SK-N-SH (cell line): Measurements from ENCODE around the gene ADGRL3. TPM values are rescaled to one million over a fixed set of nuclear protein-coding genes. Genes with fewer than 3 reads are reported as not detected.

Experiments
- CTCF ChIA-PET: fragments of 300-600, 350-600 bp; formaldehyde crosslinking; extraction: SDS; loops from one replicate; lab custom pipeline; 2021; lab: Yijun Ruan, JAX
- POLR2A ChIA-PET: fragments of 350-600 bp; sonication (Branson Sonifier 250); formaldehyde crosslinking; extraction: SDS; loops from one replicate; lab custom pipeline; 2020; ENCODE audit warnings: antibody characterized with exemption, inconsistent platforms; lab: Yijun Ruan, JAX
- DNase-seq: peaks from one replicate; pipeline ENCODE4 v3.0.0; 2012
- H2AFZ ChIP-seq: fragments of 200-600 bp; sonication (generic); 2 replicates; pipeline ENCODE4 v1.8.1; 2016; ENCODE audit warnings: antibody characterized with exemption, mild to moderate bottlenecking, low read depth
- H3F3A ChIP-seq: fragments of 200-600 bp; sonication (generic); replicated peaks from 2 replicates; pipeline ENCODE3; 2016; ENCODE audit warnings: antibody characterized with exemption, mild to moderate bottlenecking; ENCODE audit not compliant: insufficient read depth
- H3K27ac ChIP-seq, 2 experiments: fragments of 200-500 bp in 1 of 2; fragments of 200-600 bp in 1 of 2; sonication (Bioruptor generic) in 1 of 2; sonication (generic), shearing (Covaris generic) in 1 of 2; 2 replicates each; pipeline versions ENCODE4 v1.5.1 to v1.6.1; 2014 to 2016; ENCODE audit warnings: low read depth in 2 of 2, inconsistent platforms in 1 of 2, low read length in 1 of 2, mild to moderate bottlenecking in 1 of 2, mixed read lengths in 1 of 2
- H3K27me3 ChIP-seq: fragments of 200-600 bp; sonication (generic), shearing (Covaris generic); 2 replicates; pipeline ENCODE4 v1.6.1; 2016; ENCODE audit warnings: mixed run types; ENCODE audit not compliant: insufficient read depth
- H3K36me3 ChIP-seq, 2 experiments: fragments of 200-500 bp in 1 of 2; fragments of 200-600 bp in 1 of 2; sonication (Bioruptor generic) in 1 of 2; sonication (generic) in 1 of 2; replicated peaks in 1 of 2; 2 replicates each; pipeline versions ENCODE3 to v1.5.1; 2014 to 2016; ENCODE audit warnings: low read length in 1 of 2, mild to moderate bottlenecking in 1 of 2; ENCODE audit not compliant: insufficient read depth in 2 of 2, control insufficient read depth in 1 of 2
- H3K4me1 ChIP-seq, 2 experiments: fragments of 200-500 bp in 1 of 2; fragments of 200-600 bp in 1 of 2; sonication (Bioruptor generic) in 1 of 2; sonication (generic), shearing (Covaris generic) in 1 of 2; 2 replicates each; pipeline versions ENCODE4 v1.5.1 to v1.6.1; 2014 to 2016; ENCODE audit warnings: low read depth in 1 of 2, low read length in 1 of 2, mixed run types in 1 of 2; ENCODE audit not compliant: insufficient read depth in 2 of 2, control insufficient read depth in 1 of 2
- H3K4me2 ChIP-seq: fragments of 200-600 bp; sonication (generic), shearing (Covaris generic); 2 replicates; pipeline ENCODE4 v1.6.1; 2017; ENCODE audit warnings: mixed run types
- H3K4me3 ChIP-seq, 2 experiments: fragments of 200-500 bp in 1 of 2; fragments of 200-600 bp in 1 of 2; sonication (Bioruptor generic) in 1 of 2; sonication (generic), shearing (Covaris generic) in 1 of 2; 2 replicates each; pipeline versions ENCODE4 v1.5.1 to v1.8.1; 2014 to 2016; ENCODE audit warnings: low read depth in 2 of 2, inconsistent platforms in 1 of 2, low read length in 1 of 2, mild to moderate bottlenecking in 1 of 2, mixed read lengths in 1 of 2, moderate library complexity in 1 of 2
- H3K79me2 ChIP-seq: fragments of 200-600 bp; sonication (generic); 2 replicates; pipeline ENCODE4 v1.8.1; 2017; ENCODE audit warnings: mild to moderate bottlenecking; ENCODE audit not compliant: insufficient read depth
- H3K9ac ChIP-seq: fragments of 200-600 bp; sonication (generic); 2 replicates; pipeline ENCODE4 v1.6.1; 2017; ENCODE audit warnings: mixed run types
- H3K9me2 ChIP-seq: fragments of 200-600 bp; sonication (generic); 2 replicates; pipeline ENCODE4 v1.6.1; 2017; ENCODE audit warnings: mixed run types
- H3K9me3 ChIP-seq: fragments of 200-600 bp; sonication (generic); 2 replicates; pipeline ENCODE4 v1.6.1; 2017; ENCODE audit warnings: mixed run types, mild to moderate bottlenecking, moderate library complexity
- H4K20me1 ChIP-seq: fragments of 200-600 bp; sonication (generic); 2 replicates; pipeline ENCODE4 v1.6.1; 2017; ENCODE audit warnings: mild to moderate bottlenecking, mixed run types; ENCODE audit not compliant: insufficient read depth
- CHD2 ChIP-seq: fragments of 150-350 bp; IDR thresholded peaks from 2 replicates; pipeline ENCODE4 v1.6.1; 2018; ENCODE audit warnings: low read length; ENCODE audit not compliant: partially characterized antibody
- ELF1 ChIP-seq: IDR thresholded peaks from 2 replicates; pipeline ENCODE4 v1.4.0; 2012
- EP300 ChIP-seq, 2 experiments: IDR thresholded peaks; 2 replicates each; pipeline versions ENCODE4 v1.4.0 to v1.6.1; 2012; ENCODE audit warnings: borderline replicate concordance in 1 of 2, low read depth in 1 of 2, low read length in 1 of 2
- FOXM1 ChIP-seq: IDR thresholded peaks from 2 replicates; pipeline ENCODE4 v1.4.0; 2012; ENCODE audit warnings: low read depth, mild to moderate bottlenecking
- GABPA ChIP-seq: IDR thresholded peaks from 2 replicates; pipeline ENCODE4 v1.4.0; 2012; ENCODE audit warnings: low read depth, mild to moderate bottlenecking
- GATA2 ChIP-seq: sonication (generic); formaldehyde crosslinking; IDR thresholded peaks from 2 replicates; pipeline ENCODE4 v1.5.0; 2020; ENCODE audit warnings: mild to moderate bottlenecking, missing genetic modification reagents
- MEF2A ChIP-seq: IDR thresholded peaks from 2 replicates; pipeline ENCODE4 v1.4.0; 2012; ENCODE audit warnings: low read depth, borderline replicate concordance
- NRF1 ChIP-seq: IDR thresholded peaks from 2 replicates; pipeline ENCODE4 v1.6.1; 2012; ENCODE audit warnings: low read depth, mild to moderate bottlenecking, low read length
- POLR2AphosphoS5 ChIP-seq: IDR thresholded peaks from 2 replicates; pipeline ENCODE4 v1.6.1; 2012; ENCODE audit warnings: low read depth, low read length
- RCOR1 ChIP-seq: fragments of 150-350 bp; IDR thresholded peaks from 2 replicates; pipeline ENCODE4 v1.6.1; 2017; ENCODE audit warnings: antibody characterized with exemption, low read length
- SIN3A ChIP-seq: IDR thresholded peaks from 2 replicates; pipeline ENCODE4 v1.6.1; 2012; ENCODE audit warnings: low read depth, mild to moderate bottlenecking, low read length, moderate library complexity, borderline replicate concordance
- YY1 ChIP-seq: IDR thresholded peaks from 2 replicates; pipeline ENCODE4 v1.4.0; 2012; ENCODE audit warnings: low read depth, mild to moderate bottlenecking
- WGBS: methylation state at CpG from one replicate; pipeline ENCODE4 v1.1.6; 2017; ENCODE audit warnings: low lambda C conversion rate; 5-methylcytosine and 5-hydroxymethylcytosine counted together
- polyA plus RNA-seq, 3 experiments: library from polyadenylated mRNA; depleted of rRNA; stranded (reverse); fragments of >200 nt; gene quantifications; 2 replicates each; pipeline ENCODE4 v1.2.3, GENCODE V29; 2012
- TF ChIP-seq, protein P1 (sequence below): IDR thresholded peaks from 2 replicates; pipeline ENCODE4 v1.4.0; 2012; ENCODE audit warnings: low read depth
- TF ChIP-seq, protein P2 (sequence below): fragments of 150-350 bp; IDR thresholded peaks from 2 replicates; pipeline ENCODE4 v1.6.1; 2017; ENCODE audit warnings: antibody characterized with exemption, low read length, low read depth, borderline replicate concordance
- TF ChIP-seq, protein P3 (sequence below): IDR thresholded peaks from 2 replicates; pipeline ENCODE4; 2012
- TF ChIP-seq, protein P4 (sequence below): fragments of 200-600 bp; sonication (generic); IDR thresholded peaks from 2 replicates; pipeline ENCODE4 v1.6.1; 2017; ENCODE audit warnings: antibody characterized with exemption, mild to moderate bottlenecking, moderate library complexity

The ADGRL3 gene
- polyA plus RNA-seq, 1 of the 3 experiments (the other 2 are of a cell fraction): 0.03 TPM

DNA sequence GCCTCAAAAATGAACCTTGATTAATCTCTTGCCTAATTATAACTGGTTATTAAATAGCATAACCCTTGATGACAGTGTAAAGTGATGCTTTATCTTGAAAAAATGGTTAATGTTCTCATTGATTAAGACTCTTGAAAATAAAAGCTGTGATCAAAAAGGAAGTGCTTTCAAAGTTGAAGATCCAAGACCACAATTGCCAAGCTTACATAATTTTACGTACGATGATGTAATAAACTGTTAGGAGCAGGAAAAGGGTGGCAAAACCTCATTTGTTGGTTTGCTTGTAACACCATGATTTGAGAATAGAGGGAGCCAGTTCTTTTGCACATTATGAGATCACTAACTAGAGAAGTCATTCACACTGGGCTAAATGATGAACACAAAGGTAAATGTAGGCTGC is 322.2 kb downstream of the ADGRL3 start:
- TF ChIP-seq GABPA (no peak), EP300 (IDR thresholded peaks at IDR 0.05; ENCODE audit: borderline replicate concordance in 1 of 2, low read depth in 1 of 2, low read length in 1 of 2) (no peak), POLR2AphosphoS5 (no peak), SIN3A (no peak), FOXM1 (no peak), MEF2A (no peak), RCOR1 (no peak)
- TF ChIP-seq, protein P1, sequence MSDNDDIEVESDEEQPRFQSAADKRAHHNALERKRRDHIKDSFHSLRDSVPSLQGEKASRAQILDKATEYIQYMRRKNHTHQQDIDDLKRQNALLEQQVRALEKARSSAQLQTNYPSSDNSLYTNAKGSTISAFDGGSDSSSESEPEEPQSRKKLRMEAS: no peak
- TF ChIP-seq, protein P2, sequence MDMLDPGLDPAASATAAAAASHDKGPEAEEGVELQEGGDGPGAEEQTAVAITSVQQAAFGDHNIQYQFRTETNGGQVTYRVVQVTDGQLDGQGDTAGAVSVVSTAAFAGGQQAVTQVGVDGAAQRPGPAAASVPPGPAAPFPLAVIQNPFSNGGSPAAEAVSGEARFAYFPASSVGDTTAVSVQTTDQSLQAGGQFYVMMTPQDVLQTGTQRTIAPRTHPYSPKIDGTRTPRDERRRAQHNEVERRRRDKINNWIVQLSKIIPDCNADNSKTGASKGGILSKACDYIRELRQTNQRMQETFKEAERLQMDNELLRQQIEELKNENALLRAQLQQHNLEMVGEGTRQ: no peak
- no peak overlapping the region for H3K9ac ChIP-seq
- H2AFZ ChIP-seq: no peak overlapping the region
- H3K27me3 ChIP-seq: no peaks in the 10 kb centered on the region
- no peaks in the 10 kb centered on the region for H3F3A ChIP-seq
- no peak overlapping the region for H3K27ac ChIP-seq
- no peaks in the 10 kb centered on the region for H3K4me1 ChIP-seq
- no peak for DNase-seq
- ChIA-PET CTCF (no interaction called here), POLR2A (no interaction called here)
- H3K36me3 ChIP-seq: no peaks in the 10 kb centered on the region
- no peak overlapping the region for H3K4me2 ChIP-seq
- no peaks in the 10 kb centered on the region for H3K9me3 ChIP-seq
- no peak overlapping the region for H3K4me3 ChIP-seq
- H3K79me2 ChIP-seq: no peaks in the 10 kb centered on the region
- no peaks in the 10 kb centered on the region for H4K20me1 ChIP-seq
- WGBS: 88% methylated on average over 2 of the region's 2 CpGs
- H3K9me2 ChIP-seq: no peaks in the 10 kb centered on the region

DNA sequence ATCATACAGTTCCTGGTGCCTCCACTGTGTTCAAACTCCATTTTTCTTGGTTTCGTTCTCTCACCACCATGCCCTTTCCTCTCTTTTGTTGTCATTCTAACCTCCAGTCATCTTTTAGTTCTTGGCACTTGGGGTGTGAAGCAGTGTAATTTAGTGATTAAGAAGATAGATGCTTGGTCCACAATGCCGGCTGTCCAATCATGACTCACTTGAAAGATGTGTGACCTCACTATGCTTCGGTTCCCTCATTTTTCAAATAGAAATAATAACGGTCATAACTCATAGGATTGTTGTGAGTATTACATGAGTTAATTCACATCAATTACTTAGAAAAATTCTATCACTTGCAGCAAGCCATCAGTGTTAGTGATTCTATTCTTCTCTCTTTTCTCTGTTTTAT is 327.8 kb downstream of the ADGRL3 start:
- Histone ChIP-seq H3K4me2 (no peak overlapping the region), H3K9ac (no peak overlapping the region), H4K20me1 (no peaks in the 10 kb centered on the region), H3K4me3 (no peak overlapping the region), H2AFZ (no peak overlapping the region), H3K79me2 (no peaks in the 10 kb centered on the region), H3K27me3 (no peaks in the 10 kb centered on the region), H3F3A (no peaks in the 10 kb centered on the region), H3K9me3 (no peaks in the 10 kb centered on the region), H3K9me2 (no peaks in the 10 kb centered on the region), H3K27ac (no peak overlapping the region), H3K36me3 (no peaks in the 10 kb centered on the region), H3K4me1 (no peaks in the 10 kb centered on the region)
- no peak for DNase-seq
- ChIA-PET CTCF (interaction anchor here (1.9 kb wide), 1 partner anchor 14 kb away, joined by 8 read pairs; no protein-coding TSS in a partner anchor), POLR2A (no interaction called here)
- TF ChIP-seq SIN3A (no peak), GATA2 (CRISPR knock-in tag) (no peak), NRF1 (no peak)
- 63% methylated on average over 4 of the region's 4 CpGs for WGBS

DNA sequence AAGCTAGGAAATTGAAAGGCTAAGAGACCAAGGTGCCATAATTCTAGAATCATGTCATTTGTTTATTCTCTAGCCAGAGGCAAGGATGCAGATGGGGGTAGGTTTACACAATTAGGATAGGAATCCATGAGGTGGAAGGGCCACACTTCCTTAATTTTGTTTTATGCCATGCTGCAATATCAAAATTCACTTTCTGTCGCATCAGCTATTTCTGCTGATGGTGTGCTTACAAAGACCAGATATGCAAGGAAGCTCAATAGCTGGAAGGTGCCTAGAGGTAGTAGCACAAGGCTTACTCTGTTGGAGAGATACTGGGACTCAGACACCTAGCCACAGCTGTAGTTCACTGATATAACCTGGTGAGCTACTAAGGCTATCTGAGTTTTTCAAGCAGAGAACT is 328.5 kb downstream of the ADGRL3 start:
- Histone ChIP-seq H3K4me1 (no peaks in the 10 kb centered on the region), H3F3A (no peaks in the 10 kb centered on the region), H3K79me2 (no peaks in the 10 kb centered on the region), H3K27me3 (no peaks in the 10 kb centered on the region), H3K4me3 (no peak overlapping the region), H3K9me2 (no peaks in the 10 kb centered on the region), H3K9me3 (no peaks in the 10 kb centered on the region), H2AFZ (no peak overlapping the region), H3K9ac (no peak overlapping the region), H3K4me2 (no peak overlapping the region), H3K27ac (no peak overlapping the region), H4K20me1 (no peaks in the 10 kb centered on the region), H3K36me3 (no peaks in the 10 kb centered on the region)
- POLR2A ChIA-PET: no interaction called here
- CTCF ChIA-PET: interaction anchor here (1.9 kb wide), 1 partner anchor 13 kb away, joined by 8 read pairs; no protein-coding TSS in a partner anchor
- no peak for DNase-seq
- WGBS: 50% methylated on average over 1 of the region's 1 CpG
- TF ChIP-seq YY1: no peak
- TF ChIP-seq, protein P3, sequence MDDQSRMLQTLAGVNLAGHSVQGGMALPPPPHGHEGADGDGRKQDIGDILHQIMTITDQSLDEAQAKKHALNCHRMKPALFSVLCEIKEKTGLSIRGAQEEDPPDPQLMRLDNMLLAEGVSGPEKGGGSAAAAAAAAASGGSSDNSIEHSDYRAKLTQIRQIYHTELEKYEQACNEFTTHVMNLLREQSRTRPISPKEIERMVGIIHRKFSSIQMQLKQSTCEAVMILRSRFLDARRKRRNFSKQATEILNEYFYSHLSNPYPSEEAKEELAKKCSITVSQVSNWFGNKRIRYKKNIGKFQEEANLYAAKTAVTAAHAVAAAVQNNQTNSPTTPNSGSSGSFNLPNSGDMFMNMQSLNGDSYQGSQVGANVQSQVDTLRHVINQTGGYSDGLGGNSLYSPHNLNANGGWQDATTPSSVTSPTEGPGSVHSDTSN: no peak
- TF ChIP-seq SIN3A: no peak
- no peak for TF ChIP-seq CHD2
- TF ChIP-seq, protein P4, sequence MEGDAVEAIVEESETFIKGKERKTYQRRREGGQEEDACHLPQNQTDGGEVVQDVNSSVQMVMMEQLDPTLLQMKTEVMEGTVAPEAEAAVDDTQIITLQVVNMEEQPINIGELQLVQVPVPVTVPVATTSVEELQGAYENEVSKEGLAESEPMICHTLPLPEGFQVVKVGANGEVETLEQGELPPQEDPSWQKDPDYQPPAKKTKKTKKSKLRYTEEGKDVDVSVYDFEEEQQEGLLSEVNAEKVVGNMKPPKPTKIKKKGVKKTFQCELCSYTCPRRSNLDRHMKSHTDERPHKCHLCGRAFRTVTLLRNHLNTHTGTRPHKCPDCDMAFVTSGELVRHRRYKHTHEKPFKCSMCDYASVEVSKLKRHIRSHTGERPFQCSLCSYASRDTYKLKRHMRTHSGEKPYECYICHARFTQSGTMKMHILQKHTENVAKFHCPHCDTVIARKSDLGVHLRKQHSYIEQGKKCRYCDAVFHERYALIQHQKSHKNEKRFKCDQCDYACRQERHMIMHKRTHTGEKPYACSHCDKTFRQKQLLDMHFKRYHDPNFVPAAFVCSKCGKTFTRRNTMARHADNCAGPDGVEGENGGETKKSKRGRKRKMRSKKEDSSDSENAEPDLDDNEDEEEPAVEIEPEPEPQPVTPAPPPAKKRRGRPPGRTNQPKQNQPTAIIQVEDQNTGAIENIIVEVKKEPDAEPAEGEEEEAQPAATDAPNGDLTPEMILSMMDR: no peak
- TF ChIP-seq, protein P1: no peak
- TF ChIP-seq ELF1: no peak
